ENCODE data around the gene CEACAM4. TPM values are rescaled to one million over a fixed set of nuclear protein-coding genes. Genes with fewer than 3 reads are reported as not detected.

The CEACAM4 gene
- total and polyA plus RNA-seq, 2 of the 8 experiments (the other 6 are each of a cell fraction or from before 2014, with no cell fraction given), result not detected

- TF ChIP-seq KDM5A (IDR thresholded peaks at IDR 0.05; ENCODE audit: low read length) (no peak), CHD1 (IDR thresholded peaks at IDR 0.05; ENCODE audit: low read depth, low read length) (no peak), EGR1 (IDR thresholded peaks at IDR 0.05; ENCODE audit: borderline replicate concordance, low read depth, low read length) (no peak), SIRT6 (IDR thresholded peaks at IDR 0.05; ENCODE audit: low read length) (no peak), TEAD4 (IDR thresholded peaks at IDR 0.05; ENCODE audit: low read depth, low read length) (no peak), SAP30 (IDR thresholded peaks at IDR 0.05; ENCODE audit: insufficient read depth, insufficient replicate concordance, low read length) (no peak)
These were observed 22.0 kb downstream of the CEACAM4 start (continued) for GRCh38 chr19:41604831-41605230.
